HG03457 (cell line): Measurements from ENCODE around the gene WNT11.
A peak's percentile ranks its signal among the peaks of the same experiment; 100 is the strongest.

Experiments
- ATAC-seq: cut with Tn5 transposase; IDR thresholded peaks from one replicate; pipeline ENCODE4 v1.9.1; 2021; ENCODE audit warnings: moderate number of reproducible peaks; ENCODE audit not compliant: unreplicated experiment

Gene WNT11

DNA sequence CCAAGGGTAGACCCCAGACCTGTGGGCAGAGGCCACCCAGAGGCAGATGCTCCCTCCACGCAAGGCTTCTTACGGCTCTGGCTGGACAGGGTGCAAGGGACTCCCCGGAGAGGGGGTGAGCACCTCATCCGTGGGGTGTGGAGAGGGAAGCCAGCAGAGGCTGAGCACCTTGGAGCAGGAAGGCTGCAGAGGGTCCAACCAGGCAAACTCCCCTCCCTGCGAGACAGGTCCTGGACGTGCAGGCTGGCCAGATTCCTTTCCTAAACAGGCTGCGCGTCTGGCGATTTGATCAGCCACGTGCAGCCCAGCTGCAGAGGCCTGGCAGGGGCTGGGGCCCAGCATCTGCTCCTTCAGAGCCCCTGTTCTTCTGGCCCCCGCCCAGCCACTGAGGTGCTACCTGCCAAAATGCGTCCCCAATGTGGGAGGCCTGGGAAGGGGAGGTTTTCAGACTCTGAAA is 49.3 kb downstream of the WNT11 start:
- no peak for ATAC-seq

DNA sequence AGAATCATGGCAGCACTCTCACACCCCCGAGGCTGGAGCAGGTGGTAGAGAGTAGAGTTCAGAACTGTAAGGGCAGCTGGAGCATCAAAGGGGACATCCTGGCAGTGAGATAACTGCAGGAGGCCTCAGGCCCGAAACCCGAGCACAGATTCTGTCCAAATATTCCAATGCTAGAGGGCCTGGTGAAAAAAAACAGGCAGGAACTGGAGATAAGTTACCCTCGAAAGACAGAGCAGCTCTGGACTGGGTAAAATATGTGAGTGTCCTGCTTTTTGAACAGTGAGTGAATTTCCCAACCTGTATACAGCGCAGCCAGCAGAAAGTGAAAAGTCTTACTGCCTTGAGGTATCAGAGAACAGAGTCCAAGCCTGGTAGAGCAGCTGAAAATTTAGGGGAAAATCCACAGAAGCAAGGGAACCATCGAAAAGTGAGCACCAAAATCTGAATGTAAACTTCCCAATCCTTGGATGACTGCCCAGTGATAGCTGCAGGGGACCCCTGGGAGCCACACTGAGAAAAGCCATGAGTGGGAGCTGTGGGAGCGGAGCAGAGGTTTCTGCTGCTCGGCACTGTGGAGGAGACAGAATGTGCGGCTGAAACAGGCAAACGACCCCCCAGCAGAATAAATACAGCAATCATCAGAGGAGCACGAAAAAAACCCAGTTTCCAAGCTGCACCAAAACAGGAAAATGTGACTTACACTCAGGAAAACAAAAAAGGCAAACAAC is 50.6 kb downstream of the WNT11 start:
- ATAC-seq, result no peak

DNA sequence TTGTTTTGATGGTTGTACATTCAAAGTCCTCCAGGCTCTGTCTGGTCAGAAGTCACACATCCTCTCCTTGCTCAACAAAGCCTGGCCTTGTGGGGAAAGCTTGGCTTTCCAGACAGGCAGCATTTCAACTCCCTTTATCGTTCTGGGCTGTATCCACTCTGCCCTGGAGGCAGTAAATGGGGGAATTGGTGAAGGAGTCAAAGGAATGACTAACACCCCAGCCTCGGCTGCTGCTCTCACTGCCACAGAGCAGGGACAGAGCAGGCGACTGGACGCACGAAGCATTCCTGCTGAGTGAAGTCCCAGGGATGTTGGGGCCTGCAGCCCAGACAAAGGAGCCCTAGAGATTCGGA is 52.8 kb downstream of the WNT11 start:
- ATAC-seq, result peak; percentile 14

- ATAC-seq, result peak; percentile 30
Observed at GRCh38 chr11:76152741-76153570, 53.3 kb downstream of the WNT11 start.

GRCh38 chr11:76152086-76152681 is 54.1 kb downstream of the WNT11 start:
- peak; percentile 44 for ATAC-seq

- ATAC-seq, result no peak
Observed at GRCh38 chr11:76151556-76152085, 54.7 kb downstream of the WNT11 start.

DNA sequence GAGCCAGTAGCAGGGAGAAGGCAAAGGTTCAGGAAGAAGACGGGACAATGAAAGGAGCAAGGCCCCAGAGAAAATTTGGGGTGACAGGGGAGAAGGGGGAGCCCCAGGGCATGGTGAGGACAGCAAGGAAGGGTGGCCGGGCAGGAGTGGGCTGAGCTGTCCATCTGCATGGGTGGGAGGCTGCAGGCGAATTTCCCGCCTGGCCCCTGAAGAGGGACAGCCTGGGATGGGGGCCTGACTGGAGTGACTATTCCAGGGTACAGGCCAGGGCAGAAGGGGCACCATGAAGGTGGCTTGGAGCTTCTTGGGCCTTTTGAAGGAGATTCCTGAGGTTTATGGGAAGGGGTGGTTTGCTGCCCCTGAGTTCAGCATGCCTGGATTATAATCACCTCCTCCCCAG is 56.2 kb downstream of the WNT11 start:
- ATAC-seq, result no peak

DNA sequence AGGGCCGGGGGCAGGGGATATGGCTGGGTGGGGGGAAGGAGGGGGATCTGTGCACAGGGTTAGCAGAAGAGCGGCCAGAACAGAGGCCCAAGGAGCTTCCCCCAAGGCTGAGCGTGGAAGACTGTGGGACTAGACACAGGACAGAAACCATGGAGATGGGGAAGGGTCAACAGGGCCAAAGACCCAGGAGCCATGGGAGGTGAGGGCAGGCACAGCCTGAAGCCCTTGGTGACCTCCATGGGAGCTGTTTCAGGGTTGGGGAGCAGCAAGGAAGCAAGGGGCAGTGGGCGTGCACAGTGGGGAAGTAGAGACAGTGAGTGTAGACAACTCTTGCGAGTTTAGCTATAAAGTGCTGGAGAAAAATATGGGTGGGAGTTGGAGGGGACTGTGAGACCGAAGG is 56.6 kb downstream of the WNT11 start:
- no peak for ATAC-seq

GRCh38 chr11:76148941-76149613 is 57.2 kb downstream of the WNT11 start:
- ATAC-seq, result no peak

GRCh38 chr11:76148231-76148630 is 58.1 kb downstream of the WNT11 start:
- no peak for ATAC-seq

DNA sequence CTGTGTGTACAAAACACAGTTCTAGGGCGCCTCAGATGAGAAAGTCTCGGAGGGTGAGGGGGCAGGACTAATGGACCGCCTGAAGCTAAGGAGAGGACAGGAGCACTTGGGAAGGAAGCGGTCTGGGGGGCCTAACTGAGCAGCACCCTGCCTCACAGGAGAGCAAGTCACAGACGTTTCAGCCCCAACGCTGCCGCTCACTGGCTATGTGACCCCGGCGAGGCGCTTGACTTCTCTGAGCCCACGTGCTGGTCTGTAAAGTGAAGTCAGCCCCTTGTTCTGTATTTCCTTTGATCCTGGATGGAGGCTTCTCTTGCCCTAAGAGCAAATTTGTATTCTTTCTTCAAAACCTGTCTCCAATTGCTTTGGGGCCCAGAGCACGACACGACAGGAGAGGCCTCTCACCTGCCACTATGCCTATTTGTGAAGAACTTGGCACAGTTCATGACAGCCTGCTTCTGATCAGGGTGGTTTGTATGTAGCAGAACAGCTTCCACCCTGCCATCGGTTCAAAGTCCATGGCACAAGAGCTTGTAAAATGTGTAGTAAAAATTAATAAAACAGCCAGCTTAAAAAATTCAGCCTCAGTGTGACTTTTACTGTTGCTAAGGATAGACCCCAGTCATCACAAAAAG is 59.1 kb downstream of the WNT11 start:
- no peak for ATAC-seq

DNA sequence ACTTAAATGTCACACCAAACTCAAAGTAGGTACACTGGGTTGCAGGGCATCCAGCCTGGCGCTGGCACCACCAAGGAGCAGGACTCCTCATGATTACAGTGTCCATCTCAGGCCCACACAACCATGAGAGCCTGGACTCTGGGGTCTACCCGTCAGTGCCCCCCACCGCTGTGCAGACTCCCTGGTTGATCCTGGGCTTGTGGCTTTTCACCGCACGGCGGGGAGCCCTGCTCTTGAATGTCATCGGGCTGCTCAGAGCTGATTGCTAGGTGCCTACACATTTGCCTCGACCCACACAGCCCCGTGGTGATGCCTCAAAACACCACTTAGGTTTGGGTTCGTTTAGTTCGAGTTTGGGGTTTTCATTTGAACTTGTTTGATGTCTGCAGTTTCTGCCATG is 63.0 kb downstream of the WNT11 start:
- no peak for ATAC-seq

DNA sequence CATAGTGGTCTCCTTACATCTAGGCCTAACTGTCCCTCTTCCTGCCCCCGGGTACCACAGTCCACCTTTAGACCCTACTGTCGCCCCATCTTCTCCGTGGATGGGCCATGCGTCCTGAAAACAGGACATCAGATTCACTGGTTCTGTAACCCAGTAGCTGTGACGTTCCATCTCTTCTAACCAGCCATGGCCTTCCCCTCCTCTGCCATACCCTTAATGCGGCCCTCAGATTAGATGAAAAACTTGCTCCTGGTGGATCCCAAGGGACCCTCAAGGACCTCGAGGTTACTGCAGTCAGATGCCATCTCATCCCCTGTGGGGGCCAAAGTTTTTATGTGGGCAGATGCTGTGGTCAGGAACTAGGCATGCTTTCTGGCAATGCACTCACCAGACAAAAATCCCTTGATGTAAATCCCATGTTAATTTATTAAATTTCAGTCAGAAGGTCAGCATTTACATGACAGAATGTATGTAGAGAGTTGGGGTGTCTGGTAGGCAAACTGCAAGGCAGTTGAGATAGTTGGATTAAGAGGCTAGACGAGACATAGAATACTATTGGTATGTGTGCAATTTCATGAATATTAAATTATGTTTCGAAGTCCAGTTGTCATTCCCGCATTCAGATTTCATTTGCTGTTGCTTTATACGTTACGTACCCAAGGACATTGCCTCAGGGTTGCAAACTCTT is 64.3 kb downstream of the WNT11 start:
- no peak for ATAC-seq

DNA sequence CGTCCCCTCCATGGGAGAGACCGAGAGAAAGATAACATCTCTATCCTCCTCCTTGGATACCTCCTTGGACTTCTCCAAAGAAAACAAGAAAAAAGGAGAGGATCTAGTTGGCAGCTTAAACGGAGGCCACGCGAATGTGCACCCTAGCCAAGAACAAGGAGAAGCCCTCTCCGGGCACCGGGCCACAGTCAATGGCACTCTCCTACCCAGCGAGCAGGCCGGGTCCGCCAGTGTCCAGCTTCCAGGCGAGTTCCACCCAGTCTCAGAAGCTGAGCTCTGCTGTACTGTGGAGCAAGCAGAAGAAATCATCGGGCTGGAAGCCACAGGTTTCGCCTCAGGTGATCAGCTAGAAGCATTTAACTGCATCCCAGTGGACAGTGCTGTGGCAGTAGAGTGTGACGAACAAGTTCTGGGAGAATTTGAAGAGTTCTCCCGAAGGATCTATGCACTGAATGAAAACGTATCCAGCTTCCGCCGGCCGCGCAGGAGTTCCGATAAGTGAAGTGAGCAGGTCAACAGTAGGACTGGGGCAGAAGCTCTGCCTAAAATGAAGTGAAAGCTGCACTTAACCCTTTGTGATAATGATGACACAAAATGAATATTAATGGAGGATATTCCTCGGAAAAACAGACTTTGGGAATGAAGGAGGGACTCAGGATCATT is 65.3 kb downstream of the WNT11 start:
- no peak for ATAC-seq

- no peak for ATAC-seq
Observed at GRCh38 chr11:76139314-76139713, 67.0 kb downstream of the WNT11 start.
